G401.6 (cell line): Measurements from ENCODE around the gene FBXL19.
A peak's percentile ranks its signal among the peaks of the same experiment; 100 is the strongest.

Experiments used
- FAIRE-seq: peaks from 2 replicates; lab custom pipeline; 2012; peaks lifted over from hg19 to GRCh38; lab: Jason Lieb, UNC

The FBXL19 gene

DNA sequence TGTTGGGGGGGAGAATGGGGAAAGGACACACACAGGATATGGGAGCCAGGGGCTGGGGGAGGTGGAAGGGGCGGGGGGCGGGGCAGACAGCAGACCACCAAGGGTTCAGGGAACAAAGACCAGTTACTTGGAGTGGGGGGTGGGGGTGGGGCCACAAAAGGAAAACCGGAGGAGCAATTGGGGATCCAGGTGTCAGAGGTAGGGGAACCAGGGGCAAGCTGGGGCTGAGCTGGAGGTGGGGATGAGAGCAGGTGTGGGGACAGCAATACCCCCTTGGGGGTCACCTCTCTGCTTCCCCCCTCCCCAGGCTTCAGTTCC is 24.1 kb downstream of the FBXL19 start:
- FAIRE-seq, result no peak

GRCh38 chr16:30947859-30948666 is 24.7 kb downstream of the FBXL19 start:
- FAIRE-seq, result peak; percentile 97

GRCh38 chr16:30948667-30949649 is 25.6 kb downstream of the FBXL19 start, which contains the start of gene ORAI3:
Gene ORAI3, plus strand, starts transcription at chr16:30949068. Its CDS starts 222 bp downstream, at chr16:30949290.
- FAIRE-seq, result no peak

GRCh38 chr16:30949650-30950515 is 26.5 kb downstream of the FBXL19 start:
- no peak for FAIRE-seq

- no peak for FAIRE-seq
These were observed 27.2 kb downstream of the FBXL19 start for GRCh38 chr16:30950516-30951065.

GRCh38 chr16:30951193-30951592 is 27.8 kb downstream of the FBXL19 start:
- no peak for FAIRE-seq

GRCh38 chr16:30951750-30952149 is 28.4 kb downstream of the FBXL19 start:
- FAIRE-seq, result no peak

DNA sequence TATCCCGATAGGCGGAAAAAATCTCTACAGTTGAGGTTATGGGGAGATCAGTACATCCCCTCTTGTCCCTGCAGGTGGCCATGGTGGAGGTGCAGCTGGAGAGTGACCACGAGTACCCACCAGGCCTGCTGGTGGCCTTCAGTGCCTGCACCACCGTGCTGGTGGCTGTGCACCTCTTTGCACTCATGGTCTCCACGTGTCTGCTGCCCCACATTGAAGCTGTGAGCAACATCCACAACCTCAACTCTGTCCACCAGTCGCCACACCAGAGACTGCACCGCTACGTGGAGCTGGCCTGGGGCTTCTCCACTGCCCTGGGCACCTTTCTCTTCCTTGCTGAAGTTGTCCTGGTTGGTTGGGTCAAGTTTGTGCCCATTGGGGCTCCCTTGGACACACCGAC is 29.7 kb downstream of the FBXL19 start:
- FAIRE-seq, result no peak

DNA sequence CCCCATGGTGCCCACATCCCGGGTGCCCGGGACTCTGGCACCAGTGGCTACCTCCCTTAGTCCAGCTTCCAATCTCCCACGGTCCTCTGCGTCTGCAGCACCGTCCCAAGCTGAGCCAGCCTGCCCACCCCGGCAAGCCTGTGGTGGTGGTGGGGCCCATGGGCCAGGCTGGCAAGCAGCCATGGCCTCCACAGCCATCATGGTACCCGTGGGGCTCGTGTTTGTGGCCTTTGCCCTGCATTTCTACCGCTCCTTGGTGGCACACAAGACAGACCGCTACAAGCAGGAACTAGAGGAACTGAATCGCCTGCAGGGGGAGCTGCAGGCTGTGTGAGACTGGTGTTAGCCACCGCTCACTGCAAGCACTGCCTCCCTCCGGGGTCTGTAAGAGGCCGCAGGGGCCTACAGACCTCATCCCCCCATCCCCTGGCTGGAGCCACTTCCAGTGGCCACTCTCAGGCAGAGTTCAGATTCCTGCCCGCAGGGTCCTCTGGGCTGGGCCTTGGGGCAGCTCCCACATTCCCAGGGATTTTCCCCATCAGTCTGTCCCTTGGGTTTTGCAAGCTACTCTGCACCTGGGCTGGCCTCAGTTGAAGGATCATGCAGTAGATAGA is 30.2 kb downstream of the FBXL19 start:
- peak; percentile 19 for FAIRE-seq

DNA sequence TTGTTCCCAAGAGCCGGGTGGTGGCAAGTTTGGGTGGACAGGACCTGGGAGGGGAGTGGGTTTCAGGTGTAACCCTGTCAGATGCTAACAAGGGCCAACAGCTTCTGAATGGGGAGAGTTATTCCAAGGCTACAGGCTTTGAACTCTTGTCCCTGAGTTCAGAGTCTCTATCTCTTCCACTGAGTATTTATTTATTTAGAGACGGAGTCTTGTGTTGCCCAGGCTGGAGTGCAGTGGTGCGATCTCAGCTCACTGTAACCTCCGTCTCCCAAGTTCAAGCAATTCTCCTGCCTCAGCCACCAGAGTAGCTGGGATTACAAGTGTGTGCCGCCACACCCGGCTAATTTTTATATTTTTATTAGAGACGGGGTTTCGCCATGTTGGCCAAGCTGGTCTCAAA is 31.6 kb downstream of the FBXL19 start:
- FAIRE-seq, result no peak

DNA sequence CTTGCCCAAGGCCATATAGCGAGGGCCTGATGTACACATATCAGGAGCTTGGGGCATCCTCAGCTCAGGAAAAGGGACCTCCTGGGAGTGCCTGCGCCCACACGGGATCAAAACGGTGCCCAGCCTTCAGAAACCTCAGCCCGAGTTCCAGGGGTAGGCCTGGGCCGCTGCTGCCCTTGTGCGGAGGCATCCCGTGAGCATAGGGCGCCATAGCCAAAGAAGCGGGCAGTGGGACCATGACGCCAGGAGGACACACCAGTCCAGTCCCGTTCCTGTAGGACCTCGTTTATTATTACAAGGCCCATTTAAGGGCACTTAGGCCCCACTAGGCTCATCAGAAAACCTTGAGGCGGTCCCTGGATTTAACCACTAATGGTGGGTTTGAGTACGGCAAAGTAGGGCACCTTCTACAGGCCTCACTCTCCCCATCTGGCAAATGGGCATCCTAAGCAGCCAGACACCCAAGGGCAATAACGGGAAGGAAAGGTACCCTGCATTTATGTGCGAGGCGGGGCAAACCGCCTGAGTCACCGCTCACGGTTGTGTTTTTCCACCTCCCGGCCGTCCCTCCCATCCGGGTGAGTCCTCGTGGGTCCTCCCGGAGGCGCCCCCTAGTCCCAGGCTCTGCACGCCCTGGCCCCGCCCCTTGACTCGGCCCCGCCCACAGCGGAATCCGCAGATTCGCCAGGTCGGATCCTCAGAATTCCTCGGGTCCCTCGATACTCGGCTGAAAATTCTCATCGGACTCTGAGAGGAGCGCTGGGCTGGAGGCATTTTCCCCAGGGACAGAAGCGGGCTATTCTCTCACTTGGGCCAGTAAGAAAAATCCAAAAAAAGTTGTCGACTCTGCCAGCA is 33.5 kb downstream of the FBXL19 start:
- no peak for FAIRE-seq

DNA sequence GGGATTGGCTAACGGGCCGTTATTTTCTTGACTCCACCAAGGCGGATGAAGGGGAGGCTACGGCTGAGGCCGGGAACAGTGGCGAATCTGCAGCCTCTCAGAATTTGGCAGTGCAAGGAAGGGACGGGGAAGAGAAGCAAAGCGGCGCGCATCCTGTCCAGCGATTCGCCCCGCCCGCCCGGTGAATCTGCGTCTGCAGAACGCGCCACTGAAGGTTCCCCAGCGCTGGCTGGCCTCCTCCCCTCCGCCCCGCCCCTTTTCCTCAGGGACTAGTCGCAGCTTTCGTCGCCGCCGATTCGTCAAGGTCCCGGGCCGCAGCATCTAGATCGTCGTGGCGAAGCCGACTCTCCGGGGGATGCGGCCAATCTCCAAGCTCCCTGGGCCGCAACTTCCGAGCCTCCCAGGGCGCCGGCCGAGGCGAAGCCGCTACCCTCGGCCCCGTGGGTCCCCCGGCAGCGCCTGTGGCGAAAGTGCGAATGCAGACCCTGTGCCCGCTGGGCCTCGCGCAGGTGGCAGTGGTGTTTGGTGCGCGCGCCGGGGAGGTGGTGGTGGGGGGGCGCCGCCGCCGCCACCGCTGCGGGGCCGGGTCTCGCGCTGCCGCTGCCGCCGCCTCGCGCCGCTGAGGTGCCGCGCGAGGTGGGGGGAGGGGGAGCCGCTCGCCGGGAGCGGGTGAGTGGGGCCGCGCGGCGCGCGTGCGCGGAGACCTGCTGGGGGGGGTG is 34.2 kb downstream of the FBXL19 start, which contains the start of gene SETD1A:
Gene SETD1A, plus strand, starts transcription at position 299 of the 719 bp plus-strand sequence. CDS start 978 bp downstream, outside the sequence.
- FAIRE-seq, result peak; percentile 57

DNA sequence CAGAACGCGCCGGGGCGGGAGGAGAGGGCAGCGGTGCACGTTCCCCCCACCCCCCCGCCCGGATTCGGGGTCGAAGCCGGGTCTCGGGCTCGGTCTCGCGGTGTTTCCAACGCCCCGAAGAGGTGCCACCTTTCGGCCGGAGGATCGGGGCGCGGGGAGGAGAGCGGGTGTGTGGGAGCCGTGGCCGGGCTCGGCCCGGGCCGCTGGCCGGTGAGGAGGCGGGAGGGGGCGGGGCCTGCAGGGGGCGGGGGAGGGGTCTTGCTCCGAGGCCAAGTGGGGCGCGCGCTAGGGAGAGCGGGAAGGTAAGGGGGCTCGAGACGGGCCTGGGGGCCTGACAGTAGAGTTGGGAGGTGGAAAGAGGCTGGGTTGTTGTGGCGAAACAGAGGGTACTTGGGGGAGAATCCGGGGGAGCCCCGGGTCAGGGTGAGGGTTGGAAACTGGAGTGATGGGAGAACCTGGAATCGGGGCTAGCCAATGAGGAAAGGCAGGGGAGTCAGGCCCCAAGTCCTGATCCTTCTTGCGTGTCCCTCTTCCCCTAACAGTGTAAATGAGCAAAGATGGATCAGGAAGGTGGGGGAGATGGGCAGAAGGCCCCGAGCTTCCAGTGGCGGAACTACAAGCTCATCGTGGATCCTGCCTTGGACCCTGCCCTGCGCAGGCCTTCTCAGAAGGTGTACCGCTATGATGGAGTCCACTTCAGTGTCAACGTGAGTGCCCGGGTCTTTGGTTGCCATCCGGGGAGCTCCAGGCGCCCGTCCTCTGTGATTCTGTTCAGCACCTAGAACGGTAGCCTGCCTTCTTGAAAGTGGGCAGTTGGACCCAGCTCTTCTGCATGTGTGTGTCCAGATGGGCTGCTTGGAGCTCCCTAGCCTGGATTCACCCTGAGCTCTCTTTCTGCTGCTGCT is 35.1 kb downstream of the FBXL19 start:
- FAIRE-seq, result no peak

DNA sequence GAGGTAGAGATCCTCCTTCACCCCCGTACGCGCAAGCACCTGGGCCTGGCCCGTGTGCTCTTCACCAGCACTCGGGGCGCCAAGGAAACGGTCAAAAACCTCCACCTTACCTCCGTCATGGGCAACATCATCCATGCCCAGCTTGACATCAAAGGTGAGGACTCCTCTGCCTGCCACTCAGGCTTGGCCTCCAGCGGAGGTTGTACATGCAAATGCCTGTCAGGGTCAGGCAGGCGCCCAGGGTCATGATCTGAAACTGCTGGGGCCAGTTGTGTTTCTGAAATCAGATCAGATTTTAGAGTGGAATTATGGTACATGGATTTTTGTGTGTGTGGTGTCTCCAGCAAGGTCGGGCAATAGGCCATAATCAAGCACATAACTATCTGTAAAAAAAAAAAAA is 38.0 kb downstream of the FBXL19 start:
- FAIRE-seq, result no peak

DNA sequence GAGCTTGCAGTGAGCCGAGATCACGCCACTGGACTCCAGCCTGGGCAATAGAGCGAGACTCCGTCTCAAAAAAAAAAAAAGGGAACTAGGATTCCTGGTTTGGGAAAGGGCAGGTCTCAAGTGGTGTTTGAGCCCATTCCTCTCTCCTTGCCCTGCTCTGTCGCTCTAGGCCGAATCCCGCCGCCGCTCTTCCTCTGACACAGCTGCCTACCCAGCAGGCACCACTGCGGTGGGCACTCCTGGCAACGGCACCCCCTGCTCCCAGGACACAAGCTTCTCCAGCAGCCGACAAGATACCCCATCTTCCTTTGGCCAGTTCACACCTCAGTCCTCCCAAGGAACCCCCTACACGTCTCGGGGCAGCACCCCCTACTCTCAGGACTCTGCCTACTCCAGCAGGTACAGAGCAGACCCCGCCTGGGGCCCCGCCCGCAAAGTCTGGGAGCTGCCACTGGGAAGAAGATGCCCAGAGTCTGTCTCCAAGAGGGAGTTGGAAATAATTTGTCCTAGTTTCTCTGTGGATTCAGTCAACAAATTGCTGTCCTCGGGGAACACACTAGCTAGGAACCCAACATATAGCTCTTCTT is 40.6 kb downstream of the FBXL19 start:
- FAIRE-seq, result no peak

- FAIRE-seq, result no peak
These were observed 41.3 kb downstream of the FBXL19 start for GRCh38 chr16:30964574-30965226.

DNA sequence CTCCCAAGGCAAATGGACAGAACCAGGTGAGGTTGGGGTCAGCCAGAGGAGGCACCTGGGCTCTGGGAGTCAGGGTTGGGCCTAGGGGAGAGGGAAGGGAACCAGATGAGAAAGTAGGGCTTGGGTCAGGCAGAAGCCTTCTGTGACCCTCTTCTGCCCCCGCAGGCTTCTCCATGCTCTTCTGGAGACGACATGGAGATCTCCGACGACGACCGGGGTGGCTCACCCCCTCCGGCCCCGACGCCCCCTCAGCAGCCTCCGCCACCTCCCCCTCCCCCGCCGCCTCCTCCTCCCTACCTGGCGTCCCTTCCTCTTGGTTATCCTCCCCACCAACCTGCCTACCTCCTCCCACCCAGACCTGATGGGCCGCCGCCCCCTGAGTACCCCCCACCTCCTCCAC is 42.1 kb downstream of the FBXL19 start:
- no peak for FAIRE-seq
